ENCODE data around the gene KCNIP4. TPM values are rescaled to one million over a fixed set of nuclear protein-coding genes. Genes with fewer than 3 reads are reported as not detected.

The KCNIP4 gene
- total RNA-seq, 1 donor from 2014 or later, result not detected

GRCh38 chr4:21380861-21381260 lies 567.7 kb downstream of the KCNIP4 start:
- ATAC-seq (ENCODE audit: low read depth) (no peak), DNase-seq (no peak)
- Mint-ChIP-seq H3K4me3 (no peak overlapping the region), H3K9me3 (peaks cover 8% of the 10 kb centered on the region), H3K27me3 (no peaks in the 10 kb centered on the region), H3K4me1 (no peaks in the 10 kb centered on the region), H3K36me3 (ENCODE audit: low read depth) (no peaks in the 10 kb centered on the region), H3K27ac (no peak overlapping the region)
- POLR2A ChIA-PET, result no interaction called here
- TF ChIP-seq CTCF (IDR thresholded peaks at IDR 0.05), result no peak
- CTCF ChIA-PET, result no interaction called here
- intact Hi-C loops (cut with micrococcal nuclease), result no loop called here

- Mint-ChIP-seq H3K4me1 (no peaks in the 10 kb centered on the region), H3K27me3 (no peaks in the 10 kb centered on the region), H3K36me3 (ENCODE audit: low read depth) (no peaks in the 10 kb centered on the region), H3K27ac (no peak overlapping the region), H3K9me3 (peaks cover 5% of the 10 kb centered on the region), H3K4me3 (no peak overlapping the region)
- DNase-seq (no peak), ATAC-seq (ENCODE audit: low read depth) (no peak)
- TF ChIP-seq CTCF (IDR thresholded peaks at IDR 0.05), result no peak
- intact Hi-C loops (cut with micrococcal nuclease), result no loop called here
- ChIA-PET POLR2A (interaction anchor here (1.5 kb wide), 1 partner anchor 11 kb away, joined by 3 read pairs; no protein-coding TSS in a partner anchor), CTCF (no interaction called here)
Measured at GRCh38 chr4:21377046-21377445, 571.5 kb downstream of the KCNIP4 start.

- POLR2A ChIA-PET, result no interaction called here
- TF ChIP-seq CTCF (IDR thresholded peaks at IDR 0.05), result no peak
- H3K27me3 Mint-ChIP-seq, result no peaks in the 10 kb centered on the region
- H3K4me1 Mint-ChIP-seq, result no peaks in the 10 kb centered on the region
- H3K27ac Mint-ChIP-seq, result no peak overlapping the region
- intact Hi-C loops (cut with micrococcal nuclease), result no loop called here
- no peak overlapping the region for H3K4me3 Mint-ChIP-seq
- DNase-seq (no peak), ATAC-seq (ENCODE audit: low read depth) (no peak)
- H3K36me3 Mint-ChIP-seq (ENCODE audit: low read depth), result no peaks in the 10 kb centered on the region
- CTCF ChIA-PET, result no interaction called here
- H3K9me3 Mint-ChIP-seq, result peaks cover 5% of the 10 kb centered on the region
Measured at GRCh38 chr4:21376176-21376575, 572.4 kb downstream of the KCNIP4 start.

GRCh38 chr4:21374641-21375368 lies 573.8 kb downstream of the KCNIP4 start:
- intact Hi-C loops (cut with micrococcal nuclease), result no loop called here
- Mint-ChIP-seq H3K4me1 (no peaks in the 10 kb centered on the region), H3K9me3 (peaks cover 7% of the 10 kb centered on the region), H3K36me3 (ENCODE audit: low read depth) (no peaks in the 10 kb centered on the region), H3K27ac (no peak overlapping the region), H3K4me3 (no peak overlapping the region), H3K27me3 (no peaks in the 10 kb centered on the region)
- ChIA-PET POLR2A (no interaction called here), CTCF (no interaction called here)
- ATAC-seq (ENCODE audit: low read depth) (no peak), DNase-seq (no peak)
- TF ChIP-seq CTCF (IDR thresholded peaks at IDR 0.05), result no peak

GRCh38 chr4:21367567-21367966 lies 581.0 kb downstream of the KCNIP4 start:
- H3K27me3 Mint-ChIP-seq, result no peaks in the 10 kb centered on the region
- peaks cover 5% of the 10 kb centered on the region for H3K9me3 Mint-ChIP-seq
- H3K36me3 Mint-ChIP-seq (ENCODE audit: low read depth), result no peaks in the 10 kb centered on the region
- POLR2A ChIA-PET, result no interaction called here
- intact Hi-C loops (cut with micrococcal nuclease), result no loop called here
- no peak overlapping the region for H3K27ac Mint-ChIP-seq
- ATAC-seq (ENCODE audit: low read depth) (no peak), DNase-seq (no peak)
- no peak for TF ChIP-seq CTCF (IDR thresholded peaks at IDR 0.05)
- CTCF ChIA-PET, result no interaction called here
- no peaks in the 10 kb centered on the region for H3K4me1 Mint-ChIP-seq
- H3K4me3 Mint-ChIP-seq, result no peak overlapping the region
